IPS DF 6.9 (cell line): ENCODE data around the gene TBC1D1.
A peak's percentile ranks its signal among the peaks of the same experiment; 100 is the strongest.
"Not testable (repeated sequence)": the region's sequence is repeated elsewhere in the genome, so short reads cannot be mapped to it uniquely, and the experiment has no call there.

Experiments
- DNase-seq: peaks from one replicate; pipeline ENCODE4 v3.0.0-alpha.2; 2013; ENCODE audit warnings: low read depth, low spot score
- H3K27ac ChIP-seq: one replicate; pipeline ENCODE4 v1.5.1; 2013; ENCODE audit warnings: low read length, control low read depth
- H3K27me3 ChIP-seq: 2 replicates; pipeline ENCODE4 v1.6.1; 2013; ENCODE audit warnings: mild to moderate bottlenecking, low read length; ENCODE audit not compliant: control insufficient read depth, insufficient read depth
- H3K36me3 ChIP-seq: 2 replicates; pipeline ENCODE4 v1.6.1; 2013; ENCODE audit warnings: low read length; ENCODE audit not compliant: control insufficient read depth, insufficient read depth
- H3K4me1 ChIP-seq: 2 replicates; pipeline ENCODE4 v1.6.1; 2013; ENCODE audit warnings: low read length; ENCODE audit not compliant: control insufficient read depth, insufficient read depth
- H3K4me3 ChIP-seq: 2 replicates; pipeline ENCODE4 v1.5.1; 2013; ENCODE audit warnings: mild to moderate bottlenecking, low read length
- H3K9me3 ChIP-seq: 2 replicates; pipeline ENCODE4 v1.6.1; 2013; ENCODE audit warnings: low read length, inconsistent platforms; ENCODE audit not compliant: control insufficient read depth, insufficient read depth
- WGBS: extraction: QIAGEN DNeasy Blood & Tissue Kit; methylation state at CpG from one replicate; pipeline ENCODE4 v1.1.7; 2013; ENCODE audit warnings: mixed read lengths, missing lambda C conversion rate; ENCODE audit not compliant: insufficient read length, insufficient coverage; 5-methylcytosine and 5-hydroxymethylcytosine counted together

TBC1D1 gene

GRCh38 chr4:37964734-37965457 lies 74.0 kb downstream of the TBC1D1 start:
- H3K27me3 ChIP-seq, result no peaks in the 10 kb centered on the region
- no peaks in the 10 kb centered on the region for H3K4me1 ChIP-seq
- H3K36me3 ChIP-seq, result no peaks in the 10 kb centered on the region
- WGBS, result no CpG with 5 or more reads among the region's 4 CpGs
- H3K9me3 ChIP-seq, result no peaks in the 10 kb centered on the region
- no peak overlapping the region for H3K27ac ChIP-seq
- DNase-seq, result no peak
- H3K4me3 ChIP-seq, result no peak overlapping the region

GRCh38 chr4:37966044-37966443 lies 75.2 kb downstream of the TBC1D1 start:
- no peak overlapping the region for H3K27ac ChIP-seq
- DNase-seq, result no peak
- H3K9me3 ChIP-seq, result no peaks in the 10 kb centered on the region
- WGBS, result no CpG with 5 or more reads among the region's 3 CpGs
- no peaks in the 10 kb centered on the region for H3K36me3 ChIP-seq
- peaks cover 3% of the 10 kb centered on the region; the same call in 1 of the 2 replicates for H3K4me1 ChIP-seq
- H3K4me3 ChIP-seq, result no peak overlapping the region
- H3K27me3 ChIP-seq, result no peaks in the 10 kb centered on the region

DNA sequence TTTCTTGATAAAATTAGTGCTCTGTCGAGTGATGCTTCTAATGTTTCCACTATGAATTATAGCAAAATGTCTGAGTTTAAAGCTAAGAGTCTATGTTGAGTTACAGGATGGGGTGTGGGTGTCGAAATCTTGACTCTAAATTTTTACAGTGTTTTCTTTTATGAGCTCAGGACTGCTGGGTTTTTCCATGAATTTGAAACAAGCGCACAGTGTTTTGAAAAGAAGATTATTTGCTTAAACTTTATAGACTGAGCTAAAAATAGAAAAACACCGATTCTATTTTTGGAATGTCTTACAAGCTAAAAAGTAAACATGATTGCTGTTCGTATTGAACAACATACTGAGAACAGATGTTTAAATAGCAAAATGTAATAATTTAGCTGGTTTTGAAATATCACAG lies 76.9 kb downstream of the TBC1D1 start:
- no CpG with 5 or more reads among the region's 5 CpGs for WGBS
- no peak overlapping the region for H3K27ac ChIP-seq
- no peak overlapping the region for H3K4me3 ChIP-seq
- H3K9me3 ChIP-seq, result no peaks in the 10 kb centered on the region
- H3K36me3 ChIP-seq, result no peaks in the 10 kb centered on the region
- peaks cover 3% of the 10 kb centered on the region; the same call in 1 of the 2 replicates for H3K4me1 ChIP-seq
- no peaks in the 10 kb centered on the region for H3K27me3 ChIP-seq
- no peak for DNase-seq

DNA sequence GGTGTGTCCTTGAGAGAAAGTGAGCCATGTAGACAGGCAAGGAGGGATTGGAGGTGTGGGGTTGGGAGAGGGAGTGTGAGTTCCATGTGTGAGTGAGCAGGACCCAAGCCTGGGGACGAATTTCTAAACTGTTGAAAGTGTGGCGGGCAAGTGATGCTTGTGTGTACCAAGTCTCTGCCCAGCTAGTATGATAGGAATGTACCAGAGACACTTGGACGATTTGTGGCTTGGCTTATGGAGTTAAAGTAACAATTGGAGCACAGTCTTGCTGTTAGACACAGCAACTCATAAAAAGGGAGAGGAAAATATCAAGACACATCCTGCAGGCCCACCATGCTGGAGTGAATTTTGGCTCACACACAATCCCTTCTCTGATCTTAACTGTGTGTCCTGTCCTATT lies 77.9 kb downstream of the TBC1D1 start:
- no peaks in the 10 kb centered on the region for H3K36me3 ChIP-seq
- H3K4me3 ChIP-seq, result no peak overlapping the region
- peaks cover 3% of the 10 kb centered on the region; the same call in 1 of the 2 replicates for H3K4me1 ChIP-seq
- no peaks in the 10 kb centered on the region for H3K9me3 ChIP-seq
- DNase-seq, result no peak
- no CpG with 5 or more reads among the region's 3 CpGs for WGBS
- no peak overlapping the region for H3K27ac ChIP-seq
- H3K27me3 ChIP-seq, result no peaks in the 10 kb centered on the region

GRCh38 chr4:37970702-37971101 lies 79.8 kb downstream of the TBC1D1 start:
- Histone ChIP-seq H3K9me3 (no peaks in the 10 kb centered on the region), H3K4me3 (no peak overlapping the region), H3K27ac (no peak overlapping the region), H3K27me3 (no peaks in the 10 kb centered on the region), H3K4me1 (peaks cover 3% of the 10 kb centered on the region; the same call in 1 of the 2 replicates), H3K36me3 (no peaks in the 10 kb centered on the region)
- DNase-seq, result no peak
- WGBS, result no CpG with 5 or more reads among the region's 1 CpG

- no peaks in the 10 kb centered on the region for H3K9me3 ChIP-seq
- no peaks in the 10 kb centered on the region for H3K27me3 ChIP-seq
- no peak overlapping the region for H3K27ac ChIP-seq
- H3K4me1 ChIP-seq, result peaks cover 3% of the 10 kb centered on the region; the same call in 1 of the 2 replicates
- no peak overlapping the region for H3K4me3 ChIP-seq
- no peak for DNase-seq
- H3K36me3 ChIP-seq, result no peaks in the 10 kb centered on the region
- no CpG with 5 or more reads among the region's 4 CpGs for WGBS
These were observed 80.3 kb downstream of the TBC1D1 start for GRCh38 chr4:37971202-37971601.

DNA sequence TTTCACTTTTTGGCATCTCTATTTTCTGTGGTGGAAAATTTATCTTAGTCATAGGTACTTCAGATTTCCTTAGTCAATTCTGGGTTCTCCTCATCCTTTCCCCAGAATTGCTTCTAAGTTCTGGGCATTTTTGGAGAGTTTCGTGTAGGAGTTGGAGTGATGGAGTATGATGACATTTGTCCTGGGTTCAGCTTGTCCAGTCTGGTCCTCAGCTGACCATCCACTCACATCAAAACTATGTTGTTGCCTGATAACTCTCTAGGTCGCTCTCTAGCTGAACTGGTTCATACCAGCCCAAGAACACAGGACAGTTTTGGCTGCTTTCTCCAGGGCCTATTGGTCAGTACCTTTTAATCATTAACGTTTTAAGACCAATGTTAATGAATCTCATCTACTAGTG lies 82.6 kb downstream of the TBC1D1 start:
- Histone ChIP-seq H3K4me3 (no peak overlapping the region), H3K36me3 (no peaks in the 10 kb centered on the region), H3K9me3 (no peaks in the 10 kb centered on the region), H3K4me1 (peaks cover 3% of the 10 kb centered on the region; the same call in 1 of the 2 replicates), H3K27me3 (no peaks in the 10 kb centered on the region), H3K27ac (no peak overlapping the region)
- DNase-seq, result no peak
- WGBS, result no CpG with 5 or more reads among the region's 3 CpGs

DNA sequence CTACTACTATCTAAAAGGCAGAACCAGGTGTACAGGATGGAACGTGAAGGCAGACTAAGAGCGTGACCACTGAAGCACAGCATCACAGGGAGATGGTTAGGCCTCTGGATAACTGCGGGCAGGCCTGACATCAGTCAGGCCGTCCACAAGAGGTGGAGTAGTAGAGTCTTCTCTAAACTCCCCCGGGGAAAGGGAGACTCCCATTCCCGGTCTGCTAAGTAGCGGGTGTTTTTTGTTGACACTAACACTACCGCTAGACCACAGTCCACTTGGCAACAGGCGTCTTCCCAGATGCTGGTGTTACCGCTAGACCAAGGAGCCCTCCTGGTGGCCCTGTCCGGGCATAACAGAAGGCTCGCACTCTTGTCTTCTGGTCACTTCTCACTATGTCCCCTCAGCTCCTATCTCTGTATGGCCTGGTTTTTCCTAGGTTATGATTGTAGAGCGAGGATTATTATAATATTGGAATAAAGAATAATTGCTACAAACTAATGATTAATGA lies 84.5 kb downstream of the TBC1D1 start:
- not testable (repeated sequence) for H3K9me3 ChIP-seq, H3K36me3 ChIP-seq, H3K27ac ChIP-seq, H3K4me3 ChIP-seq, H3K4me1 ChIP-seq, H3K27me3 ChIP-seq, DNase-seq
- WGBS, result no CpG with 5 or more reads among the region's 13 CpGs

GRCh38 chr4:37976507-37976906 lies 85.6 kb downstream of the TBC1D1 start:
- Histone ChIP-seq H3K36me3 (no peaks in the 10 kb centered on the region), H3K4me3 (no peak overlapping the region; the same call in 1 of the 2 replicates), H3K9me3 (no peaks in the 10 kb centered on the region), H3K27ac (no peak overlapping the region), H3K27me3 (no peaks in the 10 kb centered on the region), H3K4me1 (peaks cover 2% of the 10 kb centered on the region; the same call in 1 of the 2 replicates)
- no peak for DNase-seq
- no CpG with 5 or more reads among the region's 3 CpGs for WGBS

- no peak for DNase-seq
- H3K27me3 ChIP-seq, result no peaks in the 10 kb centered on the region
- H3K9me3 ChIP-seq, result no peaks in the 10 kb centered on the region
- peaks cover 5% of the 10 kb centered on the region; the same call in 1 of the 2 replicates for H3K4me1 ChIP-seq
- H3K27ac ChIP-seq, result no peak overlapping the region
- no CpG with 5 or more reads among the region's 50 CpGs for WGBS
- peak overlapping the region; percentile 59; the same call in 1 of the 2 replicates for H3K4me3 ChIP-seq
- no peaks in the 10 kb centered on the region for H3K36me3 ChIP-seq
These were observed 86.1 kb downstream of the TBC1D1 start for GRCh38 chr4:37976991-37977470.
